ENCODE measurements around the gene CCL28.
"Not testable (repeated sequence)": the region's sequence is repeated elsewhere in the genome, so short reads cannot be mapped to it uniquely, and the experiment has no call there.

Gene CCL28

DNA sequence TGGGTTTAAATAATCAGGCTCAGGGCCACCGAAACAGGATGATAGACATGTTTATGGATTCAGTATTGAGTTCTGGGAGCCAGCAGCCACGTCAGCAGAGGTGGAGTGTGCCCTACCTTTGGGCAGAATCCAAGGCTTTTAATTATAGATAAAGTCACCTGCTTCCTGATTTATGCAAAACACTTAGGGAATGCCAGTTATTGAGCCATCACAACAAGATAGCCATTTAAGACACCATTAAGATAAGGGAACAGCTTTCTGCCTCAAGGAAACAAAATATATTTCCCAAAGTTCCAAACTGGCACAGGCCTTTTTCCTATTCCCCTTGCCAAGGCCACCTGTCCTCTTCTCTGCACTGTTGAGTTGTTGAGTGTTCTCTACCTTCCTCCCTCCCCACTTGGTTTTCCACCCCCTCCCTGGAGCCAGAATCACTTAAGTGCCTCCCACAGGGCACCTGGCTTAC, 2.4 kb downstream of the CCL28 start:
- no peak for DNase-seq

- DNase-seq: not testable (repeated sequence)
These were observed 9.6 kb downstream of the CCL28 start for GRCh38 chr5:43402524-43403066.

GRCh38 chr5:43401827-43402226, 10.4 kb downstream of the CCL28 start:
- no peak for DNase-seq

DNA sequence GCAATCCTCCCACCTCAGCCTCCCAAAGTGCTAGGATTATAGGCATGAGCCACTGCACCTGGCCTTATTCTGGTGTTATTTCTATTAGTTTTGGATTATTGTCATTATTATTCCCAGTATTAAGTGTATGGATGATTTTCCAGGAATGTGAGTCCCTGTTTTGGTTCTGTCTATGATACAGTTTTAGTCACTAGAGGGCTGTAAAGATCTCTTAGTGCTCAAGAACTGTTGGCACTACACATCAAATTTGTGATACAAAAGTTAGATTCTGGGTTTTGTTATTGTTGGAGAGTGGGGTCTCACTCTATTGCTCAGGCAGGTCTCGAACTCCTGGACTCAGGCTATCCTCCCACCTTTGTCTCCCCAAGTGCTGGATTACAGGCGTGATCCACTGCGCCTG, 12.1 kb downstream of the CCL28 start:
- DNase-seq: no peak

GRCh38 chr5:43396762-43397304, 15.4 kb downstream of the CCL28 start:
- DNase-seq: peak; percentile 75

- DNase-seq: no peak
These were observed 21.7 kb downstream of the CCL28 start for GRCh38 chr5:43390471-43390870.

GRCh38 chr5:43389679-43390329, 22.4 kb downstream of the CCL28 start:
- DNase-seq: peak; percentile 56

DNA sequence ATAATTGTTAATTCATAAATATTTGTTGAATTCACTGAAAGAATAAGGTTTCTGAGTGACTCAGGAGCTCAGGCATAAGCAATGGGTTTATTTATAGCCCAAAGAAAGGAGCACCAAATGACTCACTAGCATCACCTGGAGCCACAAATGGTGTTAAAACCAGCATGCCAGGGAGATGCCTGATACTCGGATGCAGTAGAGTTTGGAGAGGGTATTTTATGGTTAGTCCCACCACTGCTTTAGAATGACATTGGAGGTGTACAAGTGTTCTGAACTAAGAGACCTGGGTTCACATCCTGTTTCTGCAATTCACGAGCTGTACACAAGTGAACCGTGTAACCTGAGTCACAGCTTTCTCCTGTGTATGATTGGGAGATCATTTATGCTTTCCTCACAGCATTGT, 25.2 kb downstream of the CCL28 start:
- DNase-seq: no peak

- DNase-seq: no peak
These were observed 35.6 kb downstream of the CCL28 start for GRCh38 chr5:43376496-43377140.

GRCh38 chr5:43371821-43372220, 40.4 kb downstream of the CCL28 start:
- no peak for DNase-seq

- no peak for DNase-seq
These were observed 41.8 kb downstream of the CCL28 start for GRCh38 chr5:43370352-43370751.

GRCh38 chr5:43369651-43370050, 42.5 kb downstream of the CCL28 start:
- no peak for DNase-seq

- DNase-seq: no peak
These were observed 44.1 kb downstream of the CCL28 start for GRCh38 chr5:43367909-43368669.

- no peak for DNase-seq
These were observed 44.7 kb downstream of the CCL28 start for GRCh38 chr5:43367453-43367852.

- not testable (repeated sequence) for DNase-seq
These were observed 45.4 kb downstream of the CCL28 start for GRCh38 chr5:43366680-43367246.

DNA sequence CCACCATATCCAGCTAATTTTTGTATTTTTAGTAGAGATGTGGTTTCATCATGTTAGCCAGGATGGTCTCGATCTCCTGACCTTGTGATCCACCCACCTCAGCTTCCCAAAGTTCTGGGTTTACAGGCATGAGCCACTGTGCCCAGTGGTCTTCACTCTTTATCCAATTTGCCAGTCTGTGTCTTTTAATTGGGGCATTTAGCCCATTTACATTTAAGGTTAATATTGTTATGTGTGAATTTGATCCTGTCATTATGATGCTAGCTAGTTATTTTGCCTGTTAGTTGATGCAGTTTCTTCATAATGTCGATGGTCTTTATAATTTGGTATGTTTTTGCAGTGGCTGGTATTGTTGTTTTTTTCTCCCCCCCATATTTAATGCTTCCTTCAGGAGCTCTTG, 47.0 kb downstream of the CCL28 start:
- not testable (repeated sequence) for DNase-seq

DNA sequence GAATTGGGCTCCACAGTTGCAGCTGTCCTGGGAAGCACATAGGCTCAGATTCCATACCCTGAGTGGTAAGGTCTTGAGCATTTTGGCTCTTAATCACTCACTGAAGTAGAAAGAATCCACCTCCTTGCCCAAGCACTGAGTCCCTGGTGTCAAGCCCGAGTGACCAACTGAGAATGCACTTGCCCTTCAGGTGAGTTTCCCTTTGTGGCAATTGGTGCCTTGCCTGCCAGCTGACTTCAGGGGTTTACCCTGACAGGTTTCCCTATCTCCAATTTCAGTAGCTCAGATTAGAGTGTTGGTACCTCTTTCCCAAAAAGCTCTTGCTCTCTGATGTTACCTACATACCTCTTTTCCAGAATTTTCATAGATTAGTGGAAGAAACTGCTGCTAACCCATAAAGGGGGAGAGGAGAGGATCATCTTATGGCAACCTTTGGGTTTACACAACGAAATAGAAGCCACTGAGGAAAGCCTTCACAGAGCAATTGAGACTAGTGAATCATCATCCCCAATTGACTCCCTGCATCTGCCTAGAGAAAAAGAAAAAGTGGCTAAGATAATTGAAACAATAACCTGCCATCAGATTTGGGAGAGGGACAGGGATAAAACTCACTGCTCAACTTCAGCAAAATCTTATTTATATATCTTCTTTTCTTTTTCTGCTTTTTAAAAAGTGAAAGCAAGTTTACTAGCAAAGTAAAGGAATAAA, 48.6 kb downstream of the CCL28 start:
- no peak for DNase-seq

- DNase-seq: no peak
These were observed 49.3 kb downstream of the CCL28 start for GRCh38 chr5:43362725-43363435.

DNA sequence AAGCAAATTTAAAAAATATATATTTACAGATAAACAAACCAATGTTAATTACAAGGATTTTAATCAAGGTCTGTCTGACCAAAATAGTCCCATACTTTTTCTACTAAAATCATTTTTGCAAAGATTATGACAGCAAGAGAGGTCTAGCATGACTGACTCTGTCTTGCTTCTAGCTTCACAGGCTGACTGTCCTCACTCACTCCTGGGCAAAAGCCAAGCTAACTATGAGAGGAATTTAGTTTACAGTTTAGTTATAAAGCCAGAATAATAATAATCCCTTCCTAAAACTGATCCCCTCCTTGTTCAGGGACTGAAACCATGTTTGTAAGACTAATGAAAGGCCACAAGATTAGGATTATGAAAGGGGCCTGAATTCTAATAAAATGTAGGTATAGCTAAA, 53.5 kb downstream of the CCL28 start:
- DNase-seq: no peak

GRCh38 chr5:43358301-43358700, 53.9 kb downstream of the CCL28 start:
- no peak for DNase-seq

DNA sequence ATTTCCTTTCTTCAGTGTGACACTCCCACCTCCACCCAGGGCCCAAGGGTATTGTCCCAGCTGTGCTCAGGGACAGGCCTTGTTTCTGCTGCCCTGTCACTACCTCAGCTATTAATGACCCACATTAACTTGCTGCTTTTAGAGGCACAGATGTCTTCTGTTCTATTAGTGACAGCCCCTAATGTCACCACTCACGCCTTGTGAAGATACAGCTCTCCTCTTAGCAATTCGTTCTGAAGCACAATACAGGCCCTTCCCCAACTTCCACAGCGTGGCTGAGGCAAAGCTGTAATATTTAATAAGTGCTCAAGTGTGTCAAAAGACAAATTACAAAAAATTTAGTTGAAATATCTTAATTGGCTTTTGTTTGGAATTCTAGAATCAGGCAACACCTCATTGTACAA, 54.3 kb downstream of the CCL28 start:
- DNase-seq: no peak

DNA sequence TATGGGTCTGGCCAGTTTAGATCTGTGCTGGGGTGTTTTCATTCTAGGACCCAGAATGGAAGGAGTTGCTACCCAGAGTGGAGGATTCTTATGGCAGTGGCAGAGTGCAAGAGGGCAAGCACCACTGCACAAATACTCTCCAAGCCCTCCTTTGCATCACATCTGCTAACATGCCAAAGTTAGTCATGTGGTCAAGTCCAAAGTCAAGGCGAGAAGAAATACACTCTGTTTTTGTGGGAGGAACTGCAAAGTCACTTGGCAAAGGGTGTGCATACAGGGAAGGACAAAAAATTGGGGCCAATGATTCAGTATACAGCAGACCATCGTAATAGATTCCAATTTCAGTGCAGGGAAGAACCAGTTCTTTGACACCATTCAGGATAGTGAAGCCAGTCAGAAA, 55.1 kb downstream of the CCL28 start:
- DNase-seq: no peak
